T-helper 1 cell (primary cell): ENCODE data around the gene VWA8.
A peak's percentile ranks its signal among the peaks of the same experiment; 100 is the strongest.

Experiments used
- DNase-seq, 5 donors: peaks; one replicate each; pipeline ENCODE4 v3.0.0-alpha.2; 2012 to 2020

The VWA8 gene

GRCh38 chr13:41611385-41611784 is 349.5 kb downstream of the VWA8 start:
- no peak for DNase-seq

- DNase-seq = no peak
These were observed 350.5 kb downstream of the VWA8 start for GRCh38 chr13:41610404-41610803.

- no peak for DNase-seq
These were observed 351.1 kb downstream of the VWA8 start for GRCh38 chr13:41609828-41610227.

GRCh38 chr13:41608839-41609177 is 352.1 kb downstream of the VWA8 start:
- DNase-seq = no peak

GRCh38 chr13:41608111-41608838 is 352.6 kb downstream of the VWA8 start:
- DNase-seq = no peak

GRCh38 chr13:41606646-41607045 is 354.3 kb downstream of the VWA8 start:
- DNase-seq = no peak

- no peak for DNase-seq
These were observed 355.3 kb downstream of the VWA8 start for GRCh38 chr13:41605319-41606285.

GRCh38 chr13:41603917-41604316 is 357.0 kb downstream of the VWA8 start:
- DNase-seq = no peak

GRCh38 chr13:41601718-41602445 is 359.0 kb downstream of the VWA8 start:
- DNase-seq = no peak

- DNase-seq = no peak
These were observed 361.3 kb downstream of the VWA8 start for GRCh38 chr13:41599619-41600018.

GRCh38 chr13:41597348-41598041 is 363.4 kb downstream of the VWA8 start:
- DNase-seq = no peak

- DNase-seq = no peak
These were observed 364.7 kb downstream of the VWA8 start for GRCh38 chr13:41596190-41596589.

- DNase-seq = no peak
These were observed 365.6 kb downstream of the VWA8 start for GRCh38 chr13:41595298-41595697.

GRCh38 chr13:41590643-41591042 is 370.3 kb downstream of the VWA8 start:
- DNase-seq = no peak

GRCh38 chr13:41590122-41590521 is 370.8 kb downstream of the VWA8 start:
- DNase-seq = no peak

- no peak for DNase-seq
These were observed 371.5 kb downstream of the VWA8 start for GRCh38 chr13:41589434-41589833.

- peak in 1 of 5 donors; percentile 40 for DNase-seq
These were observed 372.0 kb downstream of the VWA8 start for GRCh38 chr13:41588899-41589298.

- DNase-seq = no peak
These were observed 372.5 kb downstream of the VWA8 start for GRCh38 chr13:41588448-41588847.

- DNase-seq = no peak
These were observed 373.4 kb downstream of the VWA8 start for GRCh38 chr13:41587490-41587889.

- no peak for DNase-seq
These were observed 374.7 kb downstream of the VWA8 start for GRCh38 chr13:41586216-41586615.

GRCh38 chr13:41582027-41582463 is 378.9 kb downstream of the VWA8 start:
- DNase-seq = no peak

- no peak for DNase-seq
These were observed 380.6 kb downstream of the VWA8 start for GRCh38 chr13:41580345-41580744.

GRCh38 chr13:41579881-41580280 is 381.0 kb downstream of the VWA8 start:
- no peak for DNase-seq
